GM12878 (cell line): Measurements from ENCODE around the gene TMEM237. TPM values are rescaled to one million over a fixed set of nuclear protein-coding genes. Genes with fewer than 3 reads are reported as not detected.

Experiments used
- ATAC-seq: fragments of 200-7000 bp; cut with Tn5 transposase; 3 replicates; pipeline ENCODE4 v1.9.1; 2020; ENCODE audit warnings: mild to moderate bottlenecking, moderate library complexity
- BruUV-seq: library from RNA; stranded (reverse); fragments of 400-500 nt; replicated peaks from 2 replicates; lab custom pipeline; 2021; lab: Mats Ljungman, UMichigan
- CTCF ChIA-PET: fragments of 300-600 bp; sonication (Branson Sonifier 250); formaldehyde crosslinking; extraction: SDS; loops from one replicate; lab custom pipeline; 2021; ENCODE audit warnings: inconsistent platforms; lab: Yijun Ruan, JAX
- POLR2A ChIA-PET: fragments of 350-600 bp; formaldehyde crosslinking; extraction: SDS; loops from one replicate; lab custom pipeline; 2021; ENCODE audit warnings: inconsistent platforms; lab: Charles Lee
- RAD21 ChIA-PET: fragments of 300-600 bp; sonication (Branson Sonifier 250); formaldehyde crosslinking; loops from one replicate; lab custom pipeline; 2023; ENCODE audit warnings: antibody characterized with exemption; ENCODE audit not compliant: unreplicated experiment; lab: Charles Lee
- SMC1A ChIA-PET: fragments of 300-600 bp; sonication (Branson Sonifier 250); formaldehyde crosslinking; loops from one replicate; lab custom pipeline; 2023; ENCODE audit not compliant: unreplicated experiment, uncharacterized antibody; lab: Charles Lee
- DNase-seq: peaks from one replicate; pipeline ENCODE4 v3.0.0-alpha.2; 2011; ENCODE audit warnings: low read depth, low spot score
- FAIRE-seq: peaks from 3 replicates; lab custom pipeline; 2011; peaks lifted over from hg19 to GRCh38; lab: Jason Lieb, UNC
- H2AFZ ChIP-seq: 2 replicates; pipeline ENCODE4 v1.6.0; 2011; ENCODE audit warnings: low read depth, low read length, control low read depth; ENCODE audit not compliant: control insufficient read depth
- H3K27ac ChIP-seq: 2 replicates; pipeline ENCODE4 v1.5.1; 2011; ENCODE audit warnings: control low read depth; ENCODE audit not compliant: control insufficient read depth, insufficient read depth
- H3K27me3 ChIP-seq, 2 experiments: replicated peaks in 1 of 2; 2 replicates each; pipeline versions ENCODE4 v1.6.0 to v1.6.1; 2011; ENCODE audit warnings: low read length in 1 of 2; ENCODE audit not compliant: control insufficient read depth in 2 of 2, insufficient read depth in 2 of 2
- H3K36me3 ChIP-seq, 2 experiments: 2 replicates each; pipeline ENCODE4 v1.5.1; 2011; ENCODE audit warnings: low read length in 1 of 2; ENCODE audit not compliant: control insufficient read depth in 2 of 2, insufficient read depth in 2 of 2
- H3K4me1 ChIP-seq: 2 replicates; pipeline ENCODE4 v1.6.1; 2011; ENCODE audit warnings: mild to moderate bottlenecking, low read length, moderate library complexity, mixed read lengths; ENCODE audit not compliant: control insufficient read depth, insufficient read depth
- H3K4me2 ChIP-seq: 2 replicates; pipeline ENCODE4 v1.6.0; 2011; ENCODE audit warnings: control low read depth; ENCODE audit not compliant: control insufficient read depth, insufficient read depth
- H3K4me3 ChIP-seq: fragments of 200-600 bp; sonication (generic); 2 replicates; pipeline ENCODE4 v1.5.1; 2016
- H3K79me2 ChIP-seq: 2 replicates; pipeline ENCODE4 v1.6.0; 2011; ENCODE audit warnings: low read length; ENCODE audit not compliant: control insufficient read depth, insufficient read depth
- H3K9ac ChIP-seq: 2 replicates; pipeline ENCODE4 v1.8.0; 2011; ENCODE audit warnings: low read length, control low read depth, mixed read lengths; ENCODE audit not compliant: control insufficient read depth, insufficient read depth
- H3K9me3 ChIP-seq: replicated peaks from 3 replicates; pipeline ENCODE4 v1.5.1; 2011; ENCODE audit warnings: mild to moderate bottlenecking, low read length; ENCODE audit not compliant: control insufficient read depth, insufficient read depth
- H4K20me1 ChIP-seq: 2 replicates; pipeline ENCODE4 v1.6.0; 2011; ENCODE audit not compliant: control insufficient read depth, insufficient read depth
- CBX3 ChIP-seq: fragments of 200-600 bp; sonication (generic); IDR thresholded peaks from 2 replicates; pipeline ENCODE4 v1.6.1; 2016; ENCODE audit warnings: low read depth, borderline replicate concordance
- CEBPB ChIP-seq, 2 experiments: fragments of 150-350 bp in 1 of 2; IDR thresholded peaks; 2 replicates each; pipeline ENCODE4 v1.6.1; 2012 to 2014; ENCODE audit warnings: low read depth in 2 of 2, low read length in 2 of 2, borderline replicate concordance in 1 of 2, inconsistent platforms in 1 of 2
- CHD4 ChIP-seq: fragments of 200-600 bp; sonication (generic); IDR thresholded peaks from 2 replicates; pipeline ENCODE4 v1.6.1; 2016; ENCODE audit warnings: mild to moderate bottlenecking
- CTCF ChIP-seq, 3 experiments: IDR thresholded peaks in 2 of 3; conservative IDR thresholded peaks in 1 of 3; 2 replicates each; pipeline ENCODE4 v1.5.1; 2011; ENCODE audit warnings: low read depth in 3 of 3, low read length in 3 of 3, mild to moderate bottlenecking in 3 of 3, control low read depth in 2 of 3, moderate library complexity in 2 of 3, inconsistent platforms in 1 of 3, mixed read lengths in 1 of 3; ENCODE audit not compliant: control insufficient read depth in 2 of 3, insufficient read depth in 1 of 3; ENCODE audit errors: extremely low read depth in 1 of 3
- HDAC2 ChIP-seq: fragments of 200-600 bp; sonication (generic); IDR thresholded peaks from 2 replicates; pipeline ENCODE4 v1.6.1; 2017
- POU2F2 ChIP-seq: IDR thresholded peaks from 3 replicates; pipeline ENCODE4 v1.6.1; 2011; ENCODE audit warnings: low read depth, mild to moderate bottlenecking, low read length, borderline replicate concordance
- RELA ChIP-seq: fragments of 450-650 bp; IDR thresholded peaks from 2 replicates; pipeline ENCODE4 v1.8.0; 2014; ENCODE audit warnings: borderline replicate concordance; ENCODE audit not compliant: partially characterized antibody
- SIX5 ChIP-seq: IDR thresholded peaks from 2 replicates; pipeline ENCODE4 v1.6.1; 2011; ENCODE audit warnings: mild to moderate bottlenecking, low read depth, low read length, moderate library complexity; ENCODE audit not compliant: severe bottlenecking
- SRF ChIP-seq, 2 experiments: IDR thresholded peaks; 2 replicates each; pipeline ENCODE4 v1.6.1; 2011; ENCODE audit warnings: low read depth in 2 of 2, low read length in 2 of 2, mild to moderate bottlenecking in 1 of 2, moderate library complexity in 1 of 2
- ZNF24 ChIP-seq: fragments of 450-650 bp; IDR thresholded peaks from 2 replicates; pipeline ENCODE4 v1.6.1; 2017; ENCODE audit warnings: antibody characterized with exemption, mild to moderate bottlenecking
- ZNF274 ChIP-seq: IDR thresholded peaks from one replicate; pipeline ENCODE4 v1.8.0; 2011; ENCODE audit not compliant: insufficient read length, insufficient read depth
- ZNF622 ChIP-seq: fragments of 450-650 bp; IDR thresholded peaks from 2 replicates; pipeline ENCODE4 v1.6.1; 2017; ENCODE audit warnings: mild to moderate bottlenecking, inconsistent platforms
- WGBS: methylation state at CpG from one replicate; pipeline ENCODE4 v1.1.6; 2016; ENCODE audit warnings: low lambda C conversion rate; ENCODE audit not compliant: insufficient replicate concordance, insufficient coverage; ENCODE audit errors: missing lambda C conversion rate; 5-methylcytosine and 5-hydroxymethylcytosine counted together
- in situ Hi-C: fragments of 300-500 bp; cut with MboI; formaldehyde crosslinking; loops from 9 replicates; pipeline ENCODE4 v1.14.3; 2018; ENCODE audit warnings: mixed read lengths
- intact Hi-C: fragments of 100-400 bp; cut with micrococcal nuclease; formaldehyde crosslinking; loops from one replicate; pipeline ENCODE4 v1.14.2; 2022; ENCODE audit not compliant: unreplicated experiment
- polyA plus RNA-seq, 11 experiments: library from polyadenylated mRNA; depleted of rRNA in 4 of 11; unstranded in 6 of 11; stranded (reverse) in 5 of 11; fragments of >200 nt; fragmentation: Nextera tagmentation in 4 of 11; fragmentation: Illumina TruSeq in 1 of 11; extraction: Ambion mirVana in 4 of 11; extraction: Trizol in 1 of 11; gene quantifications; 1 replicate in 1 of 11; 2 replicates in 10 of 11; pipeline versions ENCODE4 v1.2.1 to v1.2.3, GENCODE V29; 2011 to 2016; ENCODE audit warnings: inconsistent platforms in 2 of 11, missing spikeins in 2 of 11, low read depth in 1 of 11
- total RNA-seq, 4 experiments: library from RNA; depleted of rRNA in 3 of 4; stranded (reverse); fragments of >200 nt in 3 of 4; fragmentation: Illumina TruSeq in 1 of 4; extraction: Trizol in 1 of 4; gene quantifications; 2 replicates each; pipeline versions ENCODE4 v1.2.1 to v1.2.3, GENCODE V29; 2013 to 2021
- TF ChIP-seq, protein P1 (sequence below): fragments of 450-650 bp; IDR thresholded peaks from 2 replicates; pipeline ENCODE4 v1.6.1; 2016; ENCODE audit warnings: mild to moderate bottlenecking, moderate library complexity, borderline replicate concordance

Gene TMEM237
- total and polyA plus RNA-seq, 10 of the 15 experiments (the other 5 are each of a cell fraction or from before 2014, with no cell fraction given) = 15.0 to 43.7 (median 29.3) TPM

GRCh38 chr2:201622306-201622970 lies 20.9 kb downstream of the TMEM237 start (continued):
- TF ChIP-seq SIX5 = no peak
- TF ChIP-seq, protein P1, sequence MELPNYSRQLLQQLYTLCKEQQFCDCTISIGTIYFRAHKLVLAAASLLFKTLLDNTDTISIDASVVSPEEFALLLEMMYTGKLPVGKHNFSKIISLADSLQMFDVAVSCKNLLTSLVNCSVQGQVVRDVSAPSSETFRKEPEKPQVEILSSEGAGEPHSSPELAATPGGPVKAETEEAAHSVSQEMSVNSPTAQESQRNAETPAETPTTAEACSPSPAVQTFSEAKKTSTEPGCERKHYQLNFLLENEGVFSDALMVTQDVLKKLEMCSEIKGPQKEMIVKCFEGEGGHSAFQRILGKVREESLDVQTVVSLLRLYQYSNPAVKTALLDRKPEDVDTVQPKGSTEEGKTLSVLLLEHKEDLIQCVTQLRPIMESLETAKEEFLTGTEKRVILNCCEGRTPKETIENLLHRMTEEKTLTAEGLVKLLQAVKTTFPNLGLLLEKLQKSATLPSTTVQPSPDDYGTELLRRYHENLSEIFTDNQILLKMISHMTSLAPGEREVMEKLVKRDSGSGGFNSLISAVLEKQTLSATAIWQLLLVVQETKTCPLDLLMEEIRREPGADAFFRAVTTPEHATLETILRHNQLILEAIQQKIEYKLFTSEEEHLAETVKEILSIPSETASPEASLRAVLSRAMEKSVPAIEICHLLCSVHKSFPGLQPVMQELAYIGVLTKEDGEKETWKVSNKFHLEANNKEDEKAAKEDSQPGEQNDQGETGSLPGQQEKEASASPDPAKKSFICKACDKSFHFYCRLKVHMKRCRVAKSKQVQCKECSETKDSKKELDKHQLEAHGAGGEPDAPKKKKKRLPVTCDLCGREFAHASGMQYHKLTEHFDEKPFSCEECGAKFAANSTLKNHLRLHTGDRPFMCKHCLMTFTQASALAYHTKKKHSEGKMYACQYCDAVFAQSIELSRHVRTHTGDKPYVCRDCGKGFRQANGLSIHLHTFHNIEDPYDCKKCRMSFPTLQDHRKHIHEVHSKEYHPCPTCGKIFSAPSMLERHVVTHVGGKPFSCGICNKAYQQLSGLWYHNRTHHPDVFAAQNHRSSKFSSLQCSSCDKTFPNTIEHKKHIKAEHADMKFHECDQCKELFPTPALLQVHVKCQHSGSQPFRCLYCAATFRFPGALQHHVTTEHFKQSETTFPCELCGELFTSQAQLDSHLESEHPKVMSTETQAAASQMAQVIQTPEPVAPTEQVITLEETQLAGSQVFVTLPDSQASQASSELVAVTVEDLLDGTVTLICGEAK = no peak
- TF ChIP-seq RELA = no peak
- TF ChIP-seq ZNF274 = no peak
- no peak for TF ChIP-seq ZNF622
- no peak for TF ChIP-seq CHD4

GRCh38 chr2:201621293-201621999 lies 21.9 kb downstream of the TMEM237 start:
- no peaks in the 10 kb centered on the region for H4K20me1 ChIP-seq
- H3K9ac ChIP-seq = no peak overlapping the region
- ChIA-PET CTCF (interaction anchor here (0.9 to 1.3 kb wide), 3 partner anchors 12 to 239 kb away, joined by 3 to 4 read pairs (median 3); partner anchors contain the start of gene TMEM237), POLR2A (no interaction called here), SMC1A (no interaction called here), RAD21 (no interaction called here)
- DNase-seq (no peak), ATAC-seq (no peak), FAIRE-seq (no peak)
- no peak overlapping the region for H3K4me2 ChIP-seq
- H3K4me1 ChIP-seq = no peaks in the 10 kb centered on the region
- no peak for TF ChIP-seq CBX3
- TF ChIP-seq SRF (IDR thresholded peaks at IDR 0.05; ENCODE audit: low read depth in 2 of 2, low read length in 2 of 2) = no peak
- no peak for TF ChIP-seq POU2F2
- no peak for TF ChIP-seq CEBPB (IDR thresholded peaks at IDR 0.05; ENCODE audit: borderline replicate concordance in 1 of 2, low read depth in 2 of 2, low read length in 2 of 2)
- TF ChIP-seq HDAC2 = no peak
- no peak for TF ChIP-seq ZNF24
- no peak for TF ChIP-seq CTCF (IDR thresholded peaks at IDR 0.05 in 2 of 3, conservative IDR thresholded peaks at IDR 0.05 in 1 of 3; ENCODE audit: control insufficient read depth in 2 of 3, extremely low read depth in 1 of 3, insufficient read depth in 1 of 3, low read depth in 3 of 3, low read length in 3 of 3)
- 0 out of 4 replicates have a peak, but pooled peaks cover 0 to 2% of the 10 kb centered on the region in 2 experiments for H3K36me3 ChIP-seq
- WGBS = 97% methylated on average over 4 of the region's 4 CpGs
- intact Hi-C loops (no loop called here), in situ Hi-C loops (no loop called here)
- no peak overlapping the region for H2AFZ ChIP-seq
- no peaks in the 10 kb centered on the region for H3K9me3 ChIP-seq
- BruUV-seq = no TSS peak
- H3K4me3 ChIP-seq = no peak overlapping the region
- no peaks in the 10 kb centered on the region for H3K79me2 ChIP-seq
- H3K27me3 ChIP-seq = no peaks in the 10 kb centered on the region
- no peak overlapping the region for H3K27ac ChIP-seq
